HUES64 (cell line): ENCODE results near the gene GALNT10.

Experiments used
- H3K27ac ChIP-seq: 2 replicates; pipeline ENCODE4 v1.7.0; 2013; ENCODE audit warnings: low read depth, low read length, inconsistent platforms
- H3K27me3 ChIP-seq: 2 replicates; pipeline ENCODE4 v1.6.1; 2013; ENCODE audit warnings: mild to moderate bottlenecking, low read length; ENCODE audit not compliant: insufficient read depth
- H3K36me3 ChIP-seq: 2 replicates; pipeline ENCODE4 v1.6.1; 2013; ENCODE audit warnings: mild to moderate bottlenecking, low read length; ENCODE audit not compliant: insufficient read depth
- H3K4me1 ChIP-seq: 2 replicates; pipeline ENCODE4 v1.6.1; 2013; ENCODE audit warnings: mild to moderate bottlenecking, low read length, moderate library complexity; ENCODE audit not compliant: insufficient read depth
- H3K4me3 ChIP-seq: 2 replicates; pipeline ENCODE4 v1.5.1; 2013; ENCODE audit warnings: mild to moderate bottlenecking, low read length, moderate library complexity
- H3K9ac ChIP-seq: 2 replicates; pipeline ENCODE4 v1.6.1; 2013; ENCODE audit warnings: mild to moderate bottlenecking, low read depth, low read length
- H3K9me3 ChIP-seq: 2 replicates; pipeline ENCODE4 v1.6.1; 2013; ENCODE audit warnings: low read depth, low read length; ENCODE audit not compliant: insufficient read depth
- WGBS: fragments of 150-250, 120-280 bp; methylation state at CpG from one replicate; pipeline ENCODE4 v1.1.7; 2013; ENCODE audit warnings: missing lambda C conversion rate; 5-methylcytosine and 5-hydroxymethylcytosine counted together

The GALNT10 gene

GRCh38 chr5:154315756-154316155 is 125.2 kb downstream of the GALNT10 start:
- Histone ChIP-seq H3K36me3 (no peaks in the 10 kb centered on the region), H3K4me3 (no peak overlapping the region)

GRCh38 chr5:154316223-154316935 is 125.8 kb downstream of the GALNT10 start:
- no peak overlapping the region for H3K9ac ChIP-seq
- no peak overlapping the region for H3K27ac ChIP-seq
- 92% methylated on average over 6 of the region's 6 CpGs for WGBS
- H3K4me3 ChIP-seq = no peak overlapping the region
- H3K27me3 ChIP-seq = no peaks in the 10 kb centered on the region
- no peaks in the 10 kb centered on the region for H3K4me1 ChIP-seq
- H3K9me3 ChIP-seq = no peaks in the 10 kb centered on the region
- H3K36me3 ChIP-seq = no peaks in the 10 kb centered on the region

More at GRCh38 chr5:154315756-154316155, 125.2 kb downstream of the GALNT10 start:
- Histone ChIP-seq H3K27ac (no peak overlapping the region), H3K4me1 (no peaks in the 10 kb centered on the region), H3K9ac (no peak overlapping the region), H3K27me3 (no peaks in the 10 kb centered on the region), H3K9me3 (no peaks in the 10 kb centered on the region)

DNA sequence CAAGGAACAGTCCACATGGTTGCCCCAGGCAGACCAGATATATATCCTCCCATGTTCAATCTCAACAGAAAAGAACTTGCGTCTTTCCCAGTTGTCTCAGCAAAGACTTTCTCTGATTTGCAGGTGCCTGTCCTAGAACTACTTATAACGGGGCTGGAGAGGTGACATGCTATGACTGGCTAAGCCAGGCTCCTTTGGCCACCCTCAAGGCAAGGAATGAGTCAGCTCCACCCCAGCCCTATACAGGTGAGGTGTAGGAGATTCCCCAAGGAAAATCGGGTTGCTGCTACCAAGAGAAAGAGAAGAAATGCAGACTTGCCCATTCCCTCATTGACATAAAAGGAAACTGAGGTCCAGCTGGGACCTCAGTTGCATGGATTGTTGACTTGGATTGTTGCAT is 127.4 kb downstream of the GALNT10 start:
- no peaks in the 10 kb centered on the region for H3K9me3 ChIP-seq
- 83% methylated on average over 3 of the region's 3 CpGs for WGBS
- H3K4me1 ChIP-seq = no peaks in the 10 kb centered on the region
- no peak overlapping the region for H3K27ac ChIP-seq
- H3K27me3 ChIP-seq = no peaks in the 10 kb centered on the region
- H3K9ac ChIP-seq = no peak overlapping the region
- H3K36me3 ChIP-seq = no peaks in the 10 kb centered on the region
- no peak overlapping the region for H3K4me3 ChIP-seq

DNA sequence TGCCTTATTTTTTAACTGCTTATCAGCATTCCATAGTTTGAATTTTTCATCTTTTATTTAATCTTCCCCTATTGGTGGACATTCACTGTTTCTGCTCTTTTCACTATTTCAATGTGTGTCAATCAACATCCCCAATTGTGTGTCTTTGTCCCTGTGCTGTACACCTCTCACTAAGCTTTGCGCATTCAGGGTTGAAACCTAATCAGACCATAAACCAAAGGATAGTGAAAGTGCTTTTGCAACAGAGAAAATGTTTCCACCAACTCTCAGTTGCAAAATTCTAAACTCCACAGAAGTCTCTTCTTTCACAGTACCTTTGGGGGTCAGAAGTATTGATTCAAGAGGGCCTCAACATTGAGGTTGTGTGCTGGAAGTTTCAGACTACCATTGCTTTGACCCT is 128.2 kb downstream of the GALNT10 start:
- WGBS = 100% methylated on average over 1 of the region's 1 CpG
- Histone ChIP-seq H3K4me1 (no peaks in the 10 kb centered on the region), H3K9me3 (no peaks in the 10 kb centered on the region), H3K27ac (no peak overlapping the region), H3K36me3 (no peaks in the 10 kb centered on the region), H3K27me3 (no peaks in the 10 kb centered on the region), H3K4me3 (no peak overlapping the region), H3K9ac (no peak overlapping the region)

DNA sequence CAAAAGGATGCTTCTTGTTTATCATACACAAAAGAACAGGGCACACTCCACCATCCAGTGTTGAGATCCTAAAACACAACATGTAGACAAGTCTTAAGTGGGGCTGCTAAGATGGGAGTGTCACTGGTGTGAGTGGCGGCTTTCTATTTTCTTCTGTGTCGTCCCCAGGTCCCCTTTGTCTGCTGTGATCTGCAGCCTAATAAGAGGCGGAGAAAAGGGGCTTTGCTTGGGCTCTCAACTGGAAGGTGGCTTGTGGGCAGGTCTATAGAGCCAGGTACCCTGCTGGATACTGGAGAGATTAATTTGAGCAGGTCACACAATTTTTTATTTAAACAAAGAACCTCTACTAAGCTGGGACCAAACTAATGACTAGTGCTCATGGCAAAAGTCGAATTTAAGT is 129.2 kb downstream of the GALNT10 start:
- H3K4me3 ChIP-seq = no peak overlapping the region

DNA sequence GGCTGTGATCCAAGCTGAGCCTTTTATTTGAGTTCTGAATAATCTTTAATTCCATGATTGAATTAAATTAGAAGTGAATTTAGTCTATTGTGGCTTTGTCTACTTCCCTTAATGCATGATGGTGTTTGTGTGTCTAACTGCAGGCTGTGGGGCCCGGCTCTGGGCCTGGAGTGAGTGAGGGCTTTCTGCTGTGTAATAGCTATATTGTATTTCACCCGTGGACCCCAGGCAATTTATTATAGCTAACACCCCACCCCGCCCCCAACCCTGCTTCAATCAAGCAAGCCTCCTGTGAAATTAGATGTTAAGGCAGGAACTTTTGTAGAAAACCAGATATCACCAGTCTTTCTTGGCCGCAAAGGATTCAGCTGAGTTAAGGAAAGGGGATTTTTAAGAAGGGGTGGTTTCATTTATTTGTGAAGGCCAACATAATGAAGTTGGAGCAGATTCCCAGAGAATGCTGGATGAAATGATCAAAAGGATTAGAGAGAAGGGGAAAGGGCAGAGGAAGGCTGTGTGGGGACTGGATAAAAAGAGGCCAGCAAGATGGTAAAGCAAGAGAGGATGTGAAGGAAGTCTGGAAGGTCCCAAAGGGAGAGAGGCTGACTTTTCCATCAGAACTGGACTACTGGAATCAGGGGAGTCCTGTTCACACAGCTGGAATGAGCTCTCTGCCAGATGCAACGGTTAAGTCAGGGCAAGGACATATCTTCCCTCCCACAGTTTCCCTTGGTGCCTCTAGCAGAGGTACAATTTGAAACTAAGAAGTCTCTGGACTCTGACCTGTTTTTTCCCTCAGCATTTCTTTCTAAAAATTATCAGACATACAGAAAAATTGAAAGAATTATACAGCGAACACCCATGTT is 129.9 kb downstream of the GALNT10 start:
- Histone ChIP-seq H3K27ac (no peak overlapping the region), H3K9ac (no peak overlapping the region), H3K9me3 (no peaks in the 10 kb centered on the region), H3K36me3 (no peaks in the 10 kb centered on the region), H3K4me3 (no peak overlapping the region), H3K4me1 (no peaks in the 10 kb centered on the region), H3K27me3 (no peaks in the 10 kb centered on the region)
- WGBS = 90% methylated on average over 4 of the region's 6 CpGs

More for the DNA sequence above, 129.2 kb downstream of the GALNT10 start:
- Histone ChIP-seq H3K4me1 (no peaks in the 10 kb centered on the region), H3K36me3 (no peaks in the 10 kb centered on the region), H3K27ac (no peak overlapping the region), H3K27me3 (no peaks in the 10 kb centered on the region), H3K9me3 (no peaks in the 10 kb centered on the region), H3K9ac (no peak overlapping the region)
- 79% methylated on average over 4 of the region's 4 CpGs for WGBS

DNA sequence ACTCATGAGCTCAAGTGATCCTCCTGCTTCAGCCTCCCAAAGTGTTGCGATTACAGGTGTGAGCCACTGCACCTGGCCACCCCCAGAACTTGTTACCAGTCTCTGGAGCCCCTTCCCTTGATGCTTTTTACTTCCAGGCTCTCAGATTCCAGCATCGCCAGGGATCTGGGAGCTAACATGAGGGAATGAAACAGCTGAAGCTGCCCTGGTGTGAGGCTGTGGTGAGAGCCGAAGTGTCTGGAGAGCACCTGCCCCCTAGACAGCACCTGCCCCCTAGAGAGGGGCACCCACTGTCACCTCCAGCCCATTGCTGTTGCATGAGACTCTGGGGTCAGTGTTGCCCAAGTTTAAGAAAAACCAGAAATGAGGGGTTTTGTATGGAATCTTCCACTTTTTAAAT is 131.0 kb downstream of the GALNT10 start:
- Histone ChIP-seq H3K36me3 (no peaks in the 10 kb centered on the region), H3K27me3 (no peaks in the 10 kb centered on the region), H3K4me1 (no peaks in the 10 kb centered on the region), H3K27ac (no peak overlapping the region), H3K9ac (no peak overlapping the region), H3K4me3 (no peak overlapping the region), H3K9me3 (no peaks in the 10 kb centered on the region)
- 83% methylated on average over 3 of the region's 3 CpGs for WGBS

- WGBS = 94% methylated on average over 2 of the region's 2 CpGs
- Histone ChIP-seq H3K4me1 (no peaks in the 10 kb centered on the region), H3K27ac (no peak overlapping the region), H3K9ac (no peak overlapping the region), H3K36me3 (no peaks in the 10 kb centered on the region), H3K4me3 (no peak overlapping the region), H3K27me3 (no peaks in the 10 kb centered on the region), H3K9me3 (no peaks in the 10 kb centered on the region)
These were observed 133.5 kb downstream of the GALNT10 start for GRCh38 chr5:154324033-154324432.

DNA sequence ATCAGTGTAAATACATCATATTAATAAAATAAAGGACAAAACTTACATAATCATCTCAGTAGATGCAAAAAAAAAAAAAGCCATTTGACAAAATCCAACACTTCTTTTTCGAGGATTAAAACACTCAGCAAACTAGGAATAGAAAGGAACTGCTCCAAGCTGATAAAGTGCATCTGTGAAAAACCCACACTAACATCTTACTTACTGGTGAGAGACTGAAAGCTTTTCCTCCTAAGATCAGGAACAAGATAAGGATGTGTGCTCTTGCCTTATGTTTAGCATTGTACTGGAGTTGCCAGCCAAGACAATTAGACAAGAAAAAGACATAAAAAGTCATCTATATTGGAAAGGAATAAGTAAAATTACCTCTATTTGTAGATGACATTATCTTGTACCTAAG is 135.0 kb downstream of the GALNT10 start:
- H3K4me3 ChIP-seq = no peak overlapping the region
- no peaks in the 10 kb centered on the region for H3K4me1 ChIP-seq
- WGBS = 94% methylated on average over 1 of the region's 1 CpG
- no peak overlapping the region for H3K27ac ChIP-seq
- no peaks in the 10 kb centered on the region for H3K27me3 ChIP-seq
- H3K9ac ChIP-seq = no peak overlapping the region
- H3K36me3 ChIP-seq = no peaks in the 10 kb centered on the region
- no peaks in the 10 kb centered on the region for H3K9me3 ChIP-seq

DNA sequence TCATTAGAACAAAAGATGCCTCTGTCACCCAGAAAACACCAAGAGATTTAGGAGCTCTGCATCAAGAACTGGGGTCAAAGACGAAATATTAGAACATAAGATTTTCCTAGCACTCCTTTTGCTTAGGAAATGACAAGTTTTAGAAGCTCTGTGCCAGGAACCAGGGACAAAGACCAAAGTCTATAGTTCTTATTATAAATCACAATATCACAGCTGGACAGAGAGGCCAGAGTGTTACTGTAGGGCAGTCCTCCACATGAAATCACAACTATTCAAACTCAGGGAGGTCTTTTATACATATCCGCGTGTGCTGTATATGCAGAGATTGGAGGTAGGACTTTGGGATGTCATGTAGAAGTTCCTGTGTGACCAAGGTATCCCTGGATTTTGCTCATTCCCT is 138.5 kb downstream of the GALNT10 start:
- no peaks in the 10 kb centered on the region for H3K4me1 ChIP-seq
- no peak overlapping the region for H3K27ac ChIP-seq
- no peak overlapping the region for H3K4me3 ChIP-seq
- H3K36me3 ChIP-seq = no peaks in the 10 kb centered on the region
- H3K9me3 ChIP-seq = no peaks in the 10 kb centered on the region
- H3K27me3 ChIP-seq = no peaks in the 10 kb centered on the region
- no peak overlapping the region for H3K9ac ChIP-seq
- 91% methylated on average over 3 of the region's 3 CpGs for WGBS

GRCh38 chr5:154329519-154330040 is 139.0 kb downstream of the GALNT10 start:
- Histone ChIP-seq H3K4me3 (no peak overlapping the region), H3K9me3 (no peaks in the 10 kb centered on the region), H3K9ac (no peak overlapping the region), H3K27ac (no peak overlapping the region), H3K4me1 (no peaks in the 10 kb centered on the region), H3K27me3 (no peaks in the 10 kb centered on the region), H3K36me3 (no peaks in the 10 kb centered on the region)
- WGBS = 93% methylated on average over 14 of the region's 14 CpGs
